ENCODE results near the gene ALG10B.

- TF ChIP-seq POLR2A (IDR thresholded peaks at IDR 0.05; ENCODE audit: low read depth, low read length) (no peak), CTCF (IDR thresholded peaks at IDR 0.05; ENCODE audit: extremely low read depth in 1 of 2, insufficient read depth in 1 of 2, low read depth in 1 of 2, low read length in 2 of 2) (no peak), MYC (IDR thresholded peaks at IDR 0.05; ENCODE audit: low read depth, low read length) (no peak), POLR2AphosphoS5 (IDR thresholded peaks at IDR 0.05; ENCODE audit: insufficient read depth, low read depth, low read length) (no peak)
These were observed 16.2 kb downstream of the ALG10B start for GRCh38 chr12:38332814-38333213.
